Stomach (tissue), 4 donors: ENCODE measurements around the gene CIT.

Experiments
- CTCF ChIP-seq, 7 experiments: fragments of 450-650 bp in 4 of 7; fragments of 200-600 bp in 3 of 7; sonication (generic) in 3 of 7; IDR thresholded peaks; one replicate each; pipeline ENCODE4 v1.5.1; 2016 to 2019; ENCODE audit warnings: antibody characterized with exemption in 7 of 7, control low read depth in 2 of 7, mild to moderate bottlenecking in 1 of 7
- POLR2A ChIP-seq, 4 donors: fragments of 450-650 bp; IDR thresholded peaks; one replicate each; pipeline ENCODE4 v1.6.1; 2016; ENCODE audit warnings: antibody characterized with exemption in 4 of 4, control low read depth in 2 of 4, mild to moderate bottlenecking in 1 of 4, moderate library complexity in 1 of 4

- TF ChIP-seq CTCF (IDR thresholded peaks at IDR 0.05) (no peak), POLR2A (IDR thresholded peaks at IDR 0.05) (no peak)
These were observed 217.0 kb downstream of the CIT start for GRCh38 chr12:119660076-119660475.
